ENCODE data around the gene TMEM256. TPM values are rescaled to one million over a fixed set of nuclear protein-coding genes. Genes with fewer than 3 reads are reported as not detected.

TMEM256 gene
- total and polyA plus RNA-seq, 2 donors (not counting 3 experiments of a cell fraction or from before 2014, with no cell fraction given): 67.4 to 148 TPM

DNA sequence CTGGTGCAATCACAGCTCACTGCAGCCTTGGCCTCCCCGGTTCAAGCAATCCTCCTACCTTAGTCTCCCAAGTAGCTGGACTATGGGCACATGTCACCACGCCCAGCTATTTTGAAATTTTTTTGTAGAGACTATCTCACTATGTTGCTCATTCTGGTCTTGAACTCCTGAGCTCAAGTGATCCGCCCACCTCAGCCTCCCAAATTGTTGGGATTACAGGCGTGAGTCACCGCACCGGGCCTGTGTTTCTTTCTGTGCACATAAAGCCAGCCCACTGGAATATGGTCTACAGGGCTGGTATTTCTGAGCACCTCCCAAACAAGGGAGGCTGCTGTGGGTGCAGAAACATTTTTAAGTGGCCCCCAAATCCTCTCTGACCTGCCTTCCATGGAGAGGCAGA, 40.6 kb downstream of the TMEM256 start:
- Histone ChIP-seq H3K36me3 (ENCODE audit: control insufficient read depth in 2 of 2, extremely low read depth in 1 of 2, insufficient read depth in 2 of 2, low read length in 2 of 2) (no peaks in the 10 kb centered on the region), H2AFZ (ENCODE audit: low read depth, low read length) (no peak overlapping the region), H4K20me1 (replicated peaks; ENCODE audit: control insufficient read depth, extremely low read depth, insufficient read depth, low read length) (no peaks in the 10 kb centered on the region), H3K4me2 (ENCODE audit: insufficient read depth, low read length) (no peak overlapping the region), H3K4me1 (ENCODE audit: control insufficient read depth, extremely low read depth, insufficient read depth, low read length) (no peaks in the 10 kb centered on the region), H3K27me3 (ENCODE audit: control insufficient read depth in 2 of 2, insufficient read depth in 2 of 2, low read length in 2 of 2) (peaks cover 0 to 3% of the 10 kb centered on the region in 2 experiments), H3K4me3 (replicated peaks in 1 of 3; ENCODE audit: insufficient read depth in 1 of 3, low read depth in 1 of 3, low read length in 3 of 3) (no peak overlapping the region), H3K79me2 (ENCODE audit: control insufficient read depth, insufficient read depth, low read length) (no peaks in the 10 kb centered on the region), H3K9me1 (replicated peaks; ENCODE audit: control insufficient read depth, extremely low read depth, insufficient read depth, low read length) (no peaks in the 10 kb centered on the region), H3K9me3 (replicated peaks; ENCODE audit: control insufficient read depth, insufficient read depth, low read length) (no peaks in the 10 kb centered on the region), H3K9ac (replicated peaks; ENCODE audit: extremely low read depth, insufficient read depth, low read length) (no peak overlapping the region), H3K27ac (ENCODE audit: insufficient read depth, low read depth, low read length) (no peak overlapping the region)
- FAIRE-seq: no peak
- CTCF ChIA-PET: interaction anchor here (1.1 to 1.7 kb wide), 3 partner anchors 9 to 197 kb away, joined by 3 to 9 read pairs (median 4); no protein-coding TSS in a partner anchor
- intact Hi-C loops (cut with micrococcal nuclease): no loop called here
- POLR2A ChIA-PET: interaction anchor here (0.6 kb wide), 1 partner anchor 184 kb away, joined by 5 read pairs; no protein-coding TSS in a partner anchor
- dilution Hi-C loops (cut with MboI; ENCODE audit: extremely low pct_ligation_motif_present, low sequenced_read_pairs): no loop called here
- TF ChIP-seq POLR2AphosphoS5 (IDR thresholded peaks at IDR 0.05; ENCODE audit: insufficient read depth, low read depth, low read length) (no peak), POLR2A (IDR thresholded peaks at IDR 0.05; ENCODE audit: low read depth, low read length) (no peak), EZH2 (IDR thresholded peaks at IDR 0.05; ENCODE audit: borderline replicate concordance, low read depth, low read length, severe bottlenecking) (no peak), MYC (IDR thresholded peaks at IDR 0.05; ENCODE audit: low read depth, low read length) (no peak), FOS (IDR thresholded peaks at IDR 0.05; ENCODE audit: borderline replicate concordance, insufficient read depth, low read length) (no peak)
- TF ChIP-seq, protein P1, sequence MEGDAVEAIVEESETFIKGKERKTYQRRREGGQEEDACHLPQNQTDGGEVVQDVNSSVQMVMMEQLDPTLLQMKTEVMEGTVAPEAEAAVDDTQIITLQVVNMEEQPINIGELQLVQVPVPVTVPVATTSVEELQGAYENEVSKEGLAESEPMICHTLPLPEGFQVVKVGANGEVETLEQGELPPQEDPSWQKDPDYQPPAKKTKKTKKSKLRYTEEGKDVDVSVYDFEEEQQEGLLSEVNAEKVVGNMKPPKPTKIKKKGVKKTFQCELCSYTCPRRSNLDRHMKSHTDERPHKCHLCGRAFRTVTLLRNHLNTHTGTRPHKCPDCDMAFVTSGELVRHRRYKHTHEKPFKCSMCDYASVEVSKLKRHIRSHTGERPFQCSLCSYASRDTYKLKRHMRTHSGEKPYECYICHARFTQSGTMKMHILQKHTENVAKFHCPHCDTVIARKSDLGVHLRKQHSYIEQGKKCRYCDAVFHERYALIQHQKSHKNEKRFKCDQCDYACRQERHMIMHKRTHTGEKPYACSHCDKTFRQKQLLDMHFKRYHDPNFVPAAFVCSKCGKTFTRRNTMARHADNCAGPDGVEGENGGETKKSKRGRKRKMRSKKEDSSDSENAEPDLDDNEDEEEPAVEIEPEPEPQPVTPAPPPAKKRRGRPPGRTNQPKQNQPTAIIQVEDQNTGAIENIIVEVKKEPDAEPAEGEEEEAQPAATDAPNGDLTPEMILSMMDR (IDR thresholded peaks at IDR 0.05; ENCODE audit: extremely low read depth in 1 of 2, insufficient read depth in 1 of 2, low read depth in 1 of 2, low read length in 2 of 2): no peak
- TF ChIP-seq, protein P2, sequence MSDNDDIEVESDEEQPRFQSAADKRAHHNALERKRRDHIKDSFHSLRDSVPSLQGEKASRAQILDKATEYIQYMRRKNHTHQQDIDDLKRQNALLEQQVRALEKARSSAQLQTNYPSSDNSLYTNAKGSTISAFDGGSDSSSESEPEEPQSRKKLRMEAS (IDR thresholded peaks at IDR 0.05; ENCODE audit: insufficient read depth, insufficient read length): no peak
- no peak for DNase-seq (ENCODE audit: low read depth, low spot score)
- BruUV-seq (replicated peaks): no TSS peak

Data from endothelial cell of umbilical vein (primary cell).